ENCODE results near the gene DIS3L2.

DIS3L2 gene

GRCh38 chr2:232203936-232204335 is 242.4 kb downstream of the DIS3L2 start:
- DNase-seq: no peak

- no peak for DNase-seq
These were observed 243.0 kb downstream of the DIS3L2 start for GRCh38 chr2:232204457-232204931.

DNA sequence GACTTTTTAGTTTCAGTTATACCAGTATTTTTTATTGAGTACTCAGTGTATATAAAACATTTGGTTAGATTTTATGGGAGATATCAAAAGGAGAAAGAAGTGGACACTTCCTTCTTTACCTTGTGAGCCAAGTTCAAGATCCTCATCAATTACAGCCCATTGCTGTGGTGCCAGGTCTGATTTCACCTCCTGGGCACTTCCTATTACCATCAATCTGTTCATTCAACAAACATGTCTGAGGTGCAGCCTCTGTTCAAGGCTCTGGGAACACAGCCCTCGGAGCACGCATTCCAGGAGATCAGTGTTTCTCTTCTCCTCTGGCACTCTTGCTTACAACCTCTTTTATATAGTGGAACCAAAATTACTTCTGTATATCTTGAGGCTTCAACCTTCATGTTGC is 245.7 kb downstream of the DIS3L2 start:
- DNase-seq: no peak

- no peak for DNase-seq
These were observed 248.8 kb downstream of the DIS3L2 start for GRCh38 chr2:232210306-232210705.

- peak; percentile 46 for DNase-seq
These were observed 250.5 kb downstream of the DIS3L2 start for GRCh38 chr2:232211743-232212686.

DNA sequence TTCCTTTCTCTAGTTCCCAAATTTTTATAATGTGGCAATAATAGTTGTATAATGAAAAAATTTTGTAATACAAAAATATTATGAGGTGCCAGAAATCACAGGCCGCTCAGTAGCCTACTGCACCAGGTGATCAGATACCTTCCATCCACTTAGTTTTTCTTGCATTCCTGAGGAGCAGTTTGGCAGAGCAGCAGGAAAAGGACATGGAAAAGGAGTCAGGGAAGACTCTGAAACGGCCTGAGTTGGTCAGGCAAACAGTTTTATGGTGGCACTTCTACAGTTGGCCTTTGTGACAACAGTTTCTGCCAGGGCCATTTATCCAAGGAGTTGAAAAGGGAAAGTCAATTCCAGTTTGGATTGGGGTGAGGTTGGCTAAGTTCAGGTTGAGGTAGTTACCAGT is 251.7 kb downstream of the DIS3L2 start:
- no peak for DNase-seq

- DNase-seq: no peak
These were observed 252.5 kb downstream of the DIS3L2 start for GRCh38 chr2:232214053-232214452.

DNA sequence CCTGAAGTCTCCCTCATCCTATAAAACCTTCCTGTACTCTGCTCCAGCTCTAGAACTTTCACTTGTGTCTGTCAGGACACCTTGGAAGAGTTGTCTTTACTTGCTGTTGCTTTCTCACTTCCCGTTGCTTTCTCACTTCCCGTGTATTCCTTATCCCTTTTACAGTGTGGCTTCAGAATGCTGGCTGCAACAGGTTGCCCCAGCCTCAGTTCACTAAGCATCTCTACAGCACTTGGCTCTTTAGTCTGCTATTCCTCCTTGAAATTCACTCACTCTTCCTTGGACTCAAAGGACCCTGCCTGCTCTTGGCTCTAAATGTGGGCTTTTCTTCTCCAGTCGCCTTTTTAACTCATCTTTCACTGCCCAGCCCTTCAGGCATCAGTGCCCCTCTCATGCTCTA is 254.5 kb downstream of the DIS3L2 start:
- DNase-seq: no peak

DNA sequence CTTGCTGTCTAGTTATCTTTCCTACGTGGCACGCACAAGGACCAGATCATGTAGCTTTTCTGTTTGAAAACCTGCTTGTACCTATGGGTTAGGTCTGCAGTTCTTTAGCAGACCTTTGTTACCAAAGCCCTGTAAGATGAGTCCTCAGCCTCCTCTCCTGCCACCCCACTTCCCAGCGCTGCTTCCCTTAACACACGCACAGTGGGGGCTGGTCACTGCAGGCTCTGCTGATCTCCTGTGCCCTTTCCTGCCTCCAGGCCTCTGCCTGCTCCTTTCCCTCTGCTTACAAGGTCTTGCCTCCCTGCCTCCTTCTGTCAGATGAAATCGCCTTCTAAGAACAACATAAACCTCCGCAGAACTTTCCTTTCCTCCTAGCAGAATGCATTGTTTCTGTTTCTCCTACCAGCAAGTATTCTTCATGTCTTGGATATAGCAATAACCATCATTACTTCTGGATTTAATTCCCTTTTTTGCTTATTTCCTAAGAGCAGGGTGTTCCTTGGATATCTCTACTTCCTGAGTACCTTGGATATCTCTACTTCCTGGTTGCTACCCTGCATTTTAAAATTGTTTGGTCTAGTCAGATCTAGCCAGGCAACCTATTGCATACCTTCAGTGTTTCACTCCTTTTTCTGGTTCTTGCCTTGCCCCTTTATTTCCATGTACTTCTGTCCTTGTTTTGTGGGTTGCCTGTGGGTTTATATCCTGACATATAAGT is 257.4 kb downstream of the DIS3L2 start:
- no peak for DNase-seq

GRCh38 chr2:232219496-232219870 is 258.0 kb downstream of the DIS3L2 start:
- DNase-seq: peak; percentile 72

DNA sequence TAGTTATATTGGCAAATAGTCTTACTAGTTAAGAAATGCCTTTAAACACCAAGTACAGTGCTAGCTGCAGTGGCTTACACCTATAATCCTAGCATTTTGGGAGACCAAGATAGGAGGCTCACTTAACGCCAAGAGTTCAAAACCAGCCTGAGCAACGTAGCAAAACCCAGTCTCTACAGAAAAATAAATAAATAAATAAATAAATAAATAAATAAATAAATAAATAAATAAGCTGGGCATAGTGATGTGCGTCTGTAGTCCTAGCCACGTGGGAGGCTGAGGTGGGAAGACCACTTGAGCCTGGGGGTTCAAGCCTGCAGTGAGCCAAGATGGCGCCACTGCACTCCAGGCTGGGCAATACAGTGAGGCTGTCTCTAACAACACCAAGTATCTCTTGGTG is 258.4 kb downstream of the DIS3L2 start:
- no peak for DNase-seq

DNA sequence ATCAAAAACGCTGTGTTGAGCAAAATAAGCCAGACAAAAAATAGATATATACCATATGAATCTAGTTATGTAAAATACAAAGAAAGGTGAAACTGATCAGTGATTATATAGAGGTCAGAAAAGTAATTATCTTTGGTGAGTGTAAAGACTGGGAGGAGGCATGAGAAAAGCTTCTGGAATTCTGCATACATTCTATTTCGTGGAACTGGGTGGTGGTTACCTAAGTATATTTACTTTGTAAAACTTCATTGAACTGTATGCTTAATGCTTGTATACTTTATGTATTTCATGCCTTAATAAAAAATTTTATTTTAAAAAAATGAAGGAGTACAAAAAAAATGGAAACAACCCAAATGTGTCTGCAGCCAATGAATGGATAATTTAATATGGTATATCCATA is 263.9 kb downstream of the DIS3L2 start:
- no peak for DNase-seq

DNA sequence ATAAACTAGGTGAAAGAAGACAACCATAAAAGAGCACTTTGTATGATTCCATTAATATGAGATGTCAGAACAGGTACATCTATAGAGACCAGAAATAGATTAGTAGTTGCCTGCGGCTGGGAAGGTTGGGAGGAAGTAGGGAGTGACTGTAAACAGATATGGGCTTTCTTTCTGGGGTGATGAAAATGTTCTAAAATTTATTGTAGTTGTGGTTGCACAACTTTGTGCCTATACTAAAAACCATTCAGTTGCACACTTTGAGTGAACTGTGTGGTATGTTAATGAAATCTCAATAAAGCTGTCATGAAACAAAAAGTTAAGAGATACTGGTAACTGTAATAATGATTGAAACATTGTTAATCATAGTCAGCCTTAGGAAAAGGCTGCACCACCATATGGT is 264.4 kb downstream of the DIS3L2 start:
- DNase-seq: no peak

DNA sequence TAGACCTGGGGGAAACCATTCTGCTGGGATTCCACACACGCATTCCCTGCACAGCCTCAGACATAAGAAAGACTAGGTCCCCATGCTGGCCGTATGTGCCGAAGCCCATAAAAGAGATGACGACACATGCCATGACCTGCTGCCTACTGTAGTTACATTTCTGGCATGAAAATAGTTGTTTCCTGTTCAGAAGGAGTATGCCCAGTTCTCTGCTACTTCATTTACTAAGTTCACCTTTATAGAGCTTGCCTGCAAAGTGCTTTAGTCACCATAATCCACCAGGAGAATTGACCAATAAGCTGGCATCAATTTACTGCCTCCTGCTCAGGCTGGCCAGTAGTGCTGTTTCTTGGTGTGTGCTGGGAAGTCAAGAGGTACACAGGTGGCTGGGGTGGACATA is 266.8 kb downstream of the DIS3L2 start:
- DNase-seq: no peak

DNA sequence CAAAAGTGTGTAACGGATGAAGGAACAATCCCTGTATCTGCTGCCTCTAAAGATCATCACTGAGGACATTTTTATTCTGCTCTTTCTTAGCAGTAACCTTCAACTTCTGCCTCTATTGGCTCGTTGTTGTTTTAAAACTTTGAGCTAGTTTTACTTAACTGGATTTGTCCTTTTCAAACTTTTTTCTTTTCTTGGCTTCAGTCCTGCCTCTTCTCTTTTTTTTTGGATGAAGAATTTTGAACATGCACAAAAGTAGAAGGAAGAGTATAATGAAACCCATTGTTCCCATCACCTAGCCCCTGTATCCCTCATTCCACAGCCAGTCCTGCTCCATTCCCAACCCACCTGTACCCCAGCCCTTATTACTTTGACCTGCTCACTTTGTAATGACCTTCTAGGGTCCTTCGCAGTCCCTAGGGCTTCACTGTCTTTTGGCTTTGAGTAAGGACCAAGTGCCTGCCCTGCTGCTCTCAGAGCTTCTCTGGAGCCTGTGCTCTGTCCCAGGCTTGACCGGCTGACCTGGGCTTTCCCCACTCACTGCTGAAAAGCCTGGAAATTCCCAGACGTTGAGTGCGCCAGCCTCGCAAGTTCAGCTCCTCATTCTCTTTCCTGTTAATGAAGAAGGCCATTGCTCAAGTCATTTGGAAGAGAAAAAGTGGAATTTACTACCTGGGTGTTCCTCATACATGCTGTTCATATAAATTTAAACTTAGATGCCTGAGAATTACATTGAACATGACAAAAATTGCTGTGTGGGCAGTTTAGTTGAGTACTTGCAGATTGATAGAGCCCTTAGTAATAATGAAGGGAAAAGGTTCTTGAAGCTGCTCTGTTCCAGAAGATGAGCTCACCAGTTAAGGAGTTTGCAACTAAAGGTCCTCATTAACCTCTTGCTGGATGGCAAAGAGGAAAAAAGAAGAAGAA is 267.7 kb downstream of the DIS3L2 start:
- no peak for DNase-seq

DNA sequence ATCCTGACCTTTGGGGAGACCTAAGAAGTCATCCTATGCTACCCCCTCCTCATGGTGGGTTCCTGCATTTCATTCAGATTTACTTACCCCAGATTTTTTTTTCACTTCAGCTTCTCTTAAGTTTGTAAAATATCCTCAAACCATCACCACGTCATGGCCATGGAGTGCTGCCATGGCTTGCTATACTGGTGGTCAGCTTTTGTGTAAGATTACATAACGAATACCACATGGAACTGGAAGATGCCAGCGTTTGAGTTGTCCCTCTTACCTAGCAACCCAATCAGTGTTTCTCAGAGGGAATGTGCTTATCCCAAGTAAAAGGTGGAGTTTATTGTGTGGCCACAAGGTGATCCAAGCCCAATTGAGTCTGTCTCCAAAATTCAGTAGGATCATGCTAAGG is 268.4 kb downstream of the DIS3L2 start:
- DNase-seq: no peak

- DNase-seq: no peak
These were observed 269.0 kb downstream of the DIS3L2 start for GRCh38 chr2:232230560-232230959.

DNA sequence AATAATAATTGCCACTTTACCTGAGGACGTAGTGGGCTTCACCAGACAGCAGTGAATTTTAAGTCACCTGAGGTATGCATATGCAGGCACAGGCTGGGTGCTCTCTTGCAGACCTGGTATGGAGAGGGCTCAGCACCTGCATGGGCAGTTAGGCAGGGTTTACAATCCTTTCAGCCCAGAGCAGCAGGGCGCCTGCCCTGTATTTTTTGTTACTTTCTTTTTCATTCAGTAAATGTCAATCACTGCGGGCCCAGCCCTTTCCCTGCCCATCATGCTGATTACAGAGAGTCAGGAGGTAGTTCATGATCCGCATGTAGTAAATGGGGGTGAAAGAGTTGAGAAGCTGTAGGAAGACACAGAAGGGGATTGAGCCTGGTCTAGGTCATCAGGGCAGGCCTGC is 270.0 kb downstream of the DIS3L2 start:
- no peak for DNase-seq

- DNase-seq: no peak
These were observed 271.4 kb downstream of the DIS3L2 start for GRCh38 chr2:232232915-232233314.

GRCh38 chr2:232234922-232235615 is 273.6 kb downstream of the DIS3L2 start:
- no peak for DNase-seq

GRCh38 chr2:232235716-232236115 is 274.2 kb downstream of the DIS3L2 start:
- DNase-seq: no peak

DNA sequence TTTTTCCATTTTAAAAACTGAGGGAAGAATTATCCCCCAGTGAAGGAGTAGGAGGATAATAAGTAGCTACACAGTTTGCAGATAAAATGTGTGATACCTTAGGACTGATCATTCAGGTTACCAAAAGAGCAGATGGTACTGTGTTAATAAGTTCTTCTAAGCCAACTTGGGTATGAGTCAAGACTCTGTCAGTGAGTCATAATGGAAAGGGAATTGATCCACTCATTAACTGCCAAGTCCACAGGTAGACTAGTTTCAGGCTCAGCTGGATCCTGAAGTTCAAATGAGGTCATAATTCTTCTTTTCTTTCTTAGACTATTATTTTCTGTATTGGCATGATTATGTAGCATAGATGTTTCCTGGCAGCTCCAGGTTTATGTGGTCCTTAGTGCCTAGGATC is 274.7 kb downstream of the DIS3L2 start:
- no peak for DNase-seq

Data from GF-D8 (cell line).